Retinal pigment epithelial cell (primary cell): ENCODE results near the gene RXRA.

Experiments
- DNase-seq: peaks from one replicate; pipeline ENCODE4 v3.0.0-alpha.2; 2010; ENCODE audit warnings: low read depth
- H3K4me3 ChIP-seq: 2 replicates; pipeline ENCODE4 v1.5.1; 2011; ENCODE audit warnings: mild to moderate bottlenecking, low read length, control low read depth, moderate library complexity
- TF ChIP-seq, protein P1 (sequence below): conservative IDR thresholded peaks from 2 replicates; pipeline ENCODE4 v1.5.1; 2011; ENCODE audit warnings: low read depth, low read length, control low read depth, inconsistent platforms

Gene RXRA

DNA sequence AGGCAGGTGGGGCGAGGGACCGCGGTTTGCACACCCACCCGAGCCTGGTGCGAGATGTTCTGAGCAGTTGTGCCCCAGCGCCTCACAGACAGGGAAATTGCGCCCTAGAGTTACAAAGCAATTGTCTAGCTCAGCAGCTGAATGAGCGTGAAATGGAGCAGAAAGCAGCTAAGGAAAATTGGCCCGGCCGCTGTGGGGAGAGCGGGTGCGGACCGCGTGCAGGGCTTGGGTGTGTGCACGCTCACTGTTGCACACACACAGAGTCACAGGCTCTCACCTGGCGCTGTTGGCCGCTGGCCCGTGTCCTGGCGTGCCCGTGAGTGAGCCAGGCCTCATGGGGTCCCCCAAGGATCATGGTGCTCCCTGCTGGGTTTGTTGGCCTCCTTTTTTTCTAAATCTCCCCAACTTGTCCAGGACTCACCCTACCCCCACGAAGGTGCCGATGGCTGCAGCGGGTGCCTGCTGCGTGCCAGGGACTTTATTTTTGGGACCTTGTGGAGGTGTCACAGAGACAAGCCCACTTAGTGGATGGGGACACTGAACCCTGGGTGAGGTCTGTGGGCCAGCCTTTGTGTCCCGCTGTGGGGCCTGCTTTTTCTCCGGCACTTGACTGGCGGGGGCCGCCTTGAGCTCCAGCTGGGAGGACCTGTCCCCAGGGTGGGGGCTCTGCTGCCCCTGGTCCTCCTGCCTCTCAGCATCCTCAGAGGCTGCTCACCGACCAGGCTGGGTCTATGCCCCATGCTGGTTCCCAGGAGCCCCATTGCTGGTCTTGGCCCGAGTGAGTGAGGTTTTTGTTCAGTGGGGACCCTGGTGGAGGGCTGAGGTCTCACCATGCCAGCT lies 5.2 kb downstream of the RXRA start:
- no peak overlapping the region for H3K4me3 ChIP-seq
- DNase-seq: no peak
- TF ChIP-seq, protein P1, sequence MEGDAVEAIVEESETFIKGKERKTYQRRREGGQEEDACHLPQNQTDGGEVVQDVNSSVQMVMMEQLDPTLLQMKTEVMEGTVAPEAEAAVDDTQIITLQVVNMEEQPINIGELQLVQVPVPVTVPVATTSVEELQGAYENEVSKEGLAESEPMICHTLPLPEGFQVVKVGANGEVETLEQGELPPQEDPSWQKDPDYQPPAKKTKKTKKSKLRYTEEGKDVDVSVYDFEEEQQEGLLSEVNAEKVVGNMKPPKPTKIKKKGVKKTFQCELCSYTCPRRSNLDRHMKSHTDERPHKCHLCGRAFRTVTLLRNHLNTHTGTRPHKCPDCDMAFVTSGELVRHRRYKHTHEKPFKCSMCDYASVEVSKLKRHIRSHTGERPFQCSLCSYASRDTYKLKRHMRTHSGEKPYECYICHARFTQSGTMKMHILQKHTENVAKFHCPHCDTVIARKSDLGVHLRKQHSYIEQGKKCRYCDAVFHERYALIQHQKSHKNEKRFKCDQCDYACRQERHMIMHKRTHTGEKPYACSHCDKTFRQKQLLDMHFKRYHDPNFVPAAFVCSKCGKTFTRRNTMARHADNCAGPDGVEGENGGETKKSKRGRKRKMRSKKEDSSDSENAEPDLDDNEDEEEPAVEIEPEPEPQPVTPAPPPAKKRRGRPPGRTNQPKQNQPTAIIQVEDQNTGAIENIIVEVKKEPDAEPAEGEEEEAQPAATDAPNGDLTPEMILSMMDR: no peak

GRCh38 chr9:134332266-134332665 lies 6.0 kb downstream of the RXRA start:
- TF ChIP-seq, protein P1: no peak
- no peak overlapping the region for H3K4me3 ChIP-seq
- DNase-seq: no peak

DNA sequence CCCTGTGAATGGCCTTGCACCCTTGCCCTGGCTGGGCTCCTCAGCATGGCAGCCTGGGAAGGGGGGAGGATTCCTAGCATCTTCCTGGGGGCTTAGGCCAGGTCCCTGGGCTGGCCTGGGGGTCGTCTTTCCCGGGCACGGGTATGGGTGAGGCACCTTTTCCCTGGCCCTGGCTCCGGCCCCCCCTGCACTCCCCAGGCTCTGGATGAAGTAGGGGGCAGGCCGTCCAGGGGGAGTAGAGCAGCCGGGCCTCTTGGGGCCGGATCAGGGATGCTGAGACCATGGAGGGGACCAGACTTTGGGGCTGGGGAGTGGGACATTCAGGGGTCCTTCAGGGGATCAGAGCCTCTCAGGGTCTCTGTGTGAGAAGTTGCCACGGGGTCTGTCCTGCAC lies 6.6 kb downstream of the RXRA start:
- no peak for DNase-seq
- no peak overlapping the region for H3K4me3 ChIP-seq
- TF ChIP-seq, protein P1: no peak

DNA sequence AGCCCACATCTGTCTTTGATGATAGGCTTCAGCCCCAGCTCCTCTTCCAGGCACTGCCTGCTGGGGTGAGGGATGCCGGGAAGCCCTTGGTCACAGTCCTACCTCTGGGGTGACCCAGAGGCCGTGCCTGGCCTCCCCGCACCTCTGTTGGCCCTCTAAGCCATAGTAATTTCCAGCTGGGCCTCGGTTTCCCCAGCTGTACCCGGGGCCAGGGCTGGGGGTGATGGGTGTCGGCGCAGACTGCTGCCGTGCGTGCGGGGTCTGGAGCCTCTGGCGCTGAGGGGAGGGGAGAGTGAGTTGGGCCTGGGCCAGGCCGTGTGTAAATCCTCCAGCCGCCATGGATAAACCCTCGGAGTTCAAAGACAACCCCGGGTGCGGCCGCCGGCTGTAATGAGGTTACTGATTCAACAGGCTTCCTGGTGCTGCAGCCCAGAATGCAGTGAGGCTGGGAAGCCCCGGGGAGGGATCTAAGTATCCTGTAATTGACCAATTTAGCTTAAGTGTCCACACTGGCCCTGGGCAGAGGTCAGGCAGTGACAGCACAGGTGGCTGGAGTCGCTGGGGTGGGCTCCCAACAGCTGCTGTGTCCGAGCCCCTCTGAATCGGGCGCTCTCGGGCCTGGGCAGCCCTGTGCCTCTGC lies 7.1 kb downstream of the RXRA start:
- H3K4me3 ChIP-seq: no peak overlapping the region
- no peak for DNase-seq
- TF ChIP-seq, protein P1: no peak

DNA sequence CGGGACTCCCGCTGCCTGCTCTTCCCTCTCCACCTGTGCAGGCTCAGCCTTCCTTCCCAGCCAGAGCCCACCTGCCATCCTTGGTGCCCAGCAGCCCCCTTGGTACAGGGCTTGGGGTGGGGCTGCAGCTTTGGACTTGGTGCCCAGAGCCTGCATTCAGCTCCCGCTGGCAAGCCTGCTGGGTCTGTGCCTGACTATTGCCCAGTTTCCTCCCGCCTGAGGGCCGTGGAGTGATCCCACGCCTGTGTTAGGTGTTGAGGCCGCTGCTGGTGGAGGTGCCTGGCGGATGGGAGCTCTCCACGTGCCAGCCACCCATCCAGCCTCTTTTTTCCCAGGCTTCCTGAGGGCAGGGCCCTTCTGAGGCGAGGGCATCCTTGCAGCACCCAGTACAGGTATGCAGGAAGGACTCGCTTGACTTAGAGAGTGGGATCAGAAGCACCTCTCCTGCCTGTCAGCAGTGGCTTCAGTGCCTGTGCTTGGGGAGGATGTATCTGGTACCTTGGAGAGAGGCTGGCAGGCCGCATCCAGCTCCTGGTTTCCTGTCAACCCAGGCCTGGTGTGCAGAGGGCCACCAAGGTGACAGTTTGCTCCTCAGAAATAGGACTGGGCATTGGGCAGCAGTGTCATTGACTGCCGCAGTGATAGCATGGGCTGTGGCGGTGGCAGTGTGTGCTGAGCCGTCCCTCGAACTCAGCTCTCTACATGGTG lies 7.8 kb downstream of the RXRA start:
- TF ChIP-seq, protein P1: no peak
- DNase-seq: no peak
- no peak overlapping the region for H3K4me3 ChIP-seq

GRCh38 chr9:134335061-134335460 lies 8.8 kb downstream of the RXRA start:
- DNase-seq: no peak

More at GRCh38 chr9:134335061-134335460, 8.8 kb downstream of the RXRA start:
- TF ChIP-seq, protein P1: no peak
- no peak overlapping the region for H3K4me3 ChIP-seq
